MM.1S (cell line): Measurements from ENCODE around the gene DIRAS3.

Experiments used
- DNase-seq: peaks from one replicate; pipeline ENCODE4 v3.0.0-alpha.2; 2015
- H2AFZ ChIP-seq: fragments of 300-600 bp; sonication (generic); 2 replicates; pipeline ENCODE4 v1.6.0; 2016; ENCODE audit warnings: antibody characterized with exemption, low read length
- H3F3A ChIP-seq: fragments of 300-600 bp; sonication (generic); 2 replicates; pipeline ENCODE4 v1.6.1; 2016; ENCODE audit warnings: mild to moderate bottlenecking, antibody characterized with exemption, low read length, moderate library complexity, mixed read lengths; ENCODE audit not compliant: insufficient read depth
- H3K27ac ChIP-seq: fragments of 300-600 bp; sonication (generic); 2 replicates; pipeline ENCODE4 v1.5.1; 2016; ENCODE audit warnings: mild to moderate bottlenecking, low read length
- H3K27me3 ChIP-seq: fragments of 300-600 bp; sonication (generic); replicated peaks from 2 replicates; pipeline ENCODE4 v1.6.0; 2016; ENCODE audit warnings: low read length; ENCODE audit not compliant: insufficient read depth
- H3K36me3 ChIP-seq: fragments of 300-600 bp; sonication (generic); replicated peaks from 2 replicates; pipeline ENCODE4 v1.6.1; 2016; ENCODE audit warnings: mild to moderate bottlenecking, low read length, mixed read lengths; ENCODE audit not compliant: insufficient read depth
- H3K4me1 ChIP-seq: fragments of 300-600 bp; sonication (generic); 2 replicates; pipeline ENCODE4 v1.6.1; 2016; ENCODE audit warnings: low read length, mixed read lengths
- H3K4me2 ChIP-seq: fragments of 300-600 bp; sonication (generic); 2 replicates; pipeline ENCODE4 v1.6.0; 2016; ENCODE audit warnings: low read depth, low read length
- H3K4me3 ChIP-seq: fragments of 300-600 bp; sonication (generic); 2 replicates; pipeline ENCODE4 v1.5.1; 2016; ENCODE audit warnings: low read length, mixed read lengths
- H3K79me2 ChIP-seq: fragments of 300-600 bp; sonication (generic); 2 replicates; pipeline ENCODE4 v1.6.1; 2016; ENCODE audit warnings: mixed run types, low read length, mixed read lengths
- H3K9ac ChIP-seq: fragments of 300-600 bp; sonication (generic); 2 replicates; pipeline ENCODE4 v1.6.1; 2016; ENCODE audit warnings: low read length, mixed read lengths
- H3K9me2 ChIP-seq: fragments of 300-600 bp; sonication (generic); replicated peaks from 2 replicates; pipeline ENCODE4 v1.6.1; 2016; ENCODE audit warnings: mild to moderate bottlenecking, low read length, mixed read lengths; ENCODE audit not compliant: insufficient read depth
- H3K9me3 ChIP-seq: fragments of 300-600 bp; sonication (generic); replicated peaks from 2 replicates; pipeline ENCODE4 v1.6.1; 2016; ENCODE audit warnings: mild to moderate bottlenecking, low read length, mixed read lengths; ENCODE audit not compliant: insufficient read depth
- H4K20me1 ChIP-seq: fragments of 300-600 bp; sonication (generic); 2 replicates; pipeline ENCODE4 v1.6.1; 2016; ENCODE audit warnings: mild to moderate bottlenecking, low read length, moderate library complexity, mixed read lengths; ENCODE audit not compliant: insufficient read depth
- EZH2phosphoT487 ChIP-seq: fragments of 300-600 bp; sonication (generic); IDR thresholded peaks from 2 replicates; pipeline ENCODE4 v1.6.1; 2018; ENCODE audit warnings: antibody characterized with exemption, low read length

Gene DIRAS3

GRCh38 chr1:67997746-67998145 is 52.7 kb downstream of the DIRAS3 start:
- no peaks in the 10 kb centered on the region for H3K79me2 ChIP-seq
- no peaks in the 10 kb centered on the region for H3K9me3 ChIP-seq
- H3K4me1 ChIP-seq = no peaks in the 10 kb centered on the region
- H3K9ac ChIP-seq = no peak overlapping the region
- H3K27ac ChIP-seq = no peak overlapping the region
- TF ChIP-seq EZH2phosphoT487 = no peak
- no peak overlapping the region for H3K4me2 ChIP-seq
- no peaks in the 10 kb centered on the region for H3K27me3 ChIP-seq
- no peaks in the 10 kb centered on the region for H3F3A ChIP-seq
- DNase-seq = no peak
- H3K36me3 ChIP-seq = no peaks in the 10 kb centered on the region
- no peaks in the 10 kb centered on the region for H3K9me2 ChIP-seq
- no peaks in the 10 kb centered on the region for H4K20me1 ChIP-seq
- H3K4me3 ChIP-seq = no peak overlapping the region
- no peak overlapping the region for H2AFZ ChIP-seq
